K562 (cell line): Measurements from ENCODE around the gene CDC14B. TPM values are rescaled to one million over a fixed set of nuclear protein-coding genes. Genes with fewer than 3 reads are reported as not detected.

Source experiments
- AFF4 ChIP-seq: sonication (generic); formaldehyde crosslinking; IDR thresholded peaks from 2 replicates; pipeline ENCODE4 v1.8.0; 2023; ENCODE audit warnings: mild to moderate bottlenecking, missing genetic modification reagents
- ILK ChIP-seq: fragments of 450-650 bp; IDR thresholded peaks from 2 replicates; pipeline ENCODE4 v1.6.1; 2016; ENCODE audit warnings: missing genetic modification characterization, low read depth, mild to moderate bottlenecking, missing compliant biosample characterization, moderate library complexity, borderline replicate concordance
- MXI1 ChIP-seq: IDR thresholded peaks from 2 replicates; pipeline ENCODE4 v1.6.1; 2011; ENCODE audit warnings: low read depth, mild to moderate bottlenecking, improper control_type of control experiment, low read length
- NUFIP1 ChIP-seq: fragments of 450-650 bp; IDR thresholded peaks from 2 replicates; pipeline ENCODE4 v1.6.1; 2018; ENCODE audit not compliant: partially characterized antibody
- OTX1 ChIP-seq: fragments of 450-650 bp; formaldehyde crosslinking; IDR thresholded peaks from 2 replicates; pipeline ENCODE4 v1.4.0; 2022; ENCODE audit warnings: mild to moderate bottlenecking
- PRPF4 ChIP-seq: fragments of 200-400 bp; formaldehyde crosslinking; IDR thresholded peaks from one replicate; pipeline ENCODE4 v1.6.1; 2017; ENCODE audit warnings: low read length, low read depth, mild to moderate bottlenecking; ENCODE audit not compliant: insufficient read depth, poor library complexity, severe bottlenecking
- PURB ChIP-seq: sonication (generic); formaldehyde crosslinking; IDR thresholded peaks from 2 replicates; pipeline ENCODE4 v1.9.0; 2021; ENCODE audit warnings: low read depth, mild to moderate bottlenecking, missing genetic modification reagents
- SIRT6 ChIP-seq: IDR thresholded peaks from one replicate; pipeline ENCODE4 v1.6.1; 2012; ENCODE audit warnings: low read depth, mild to moderate bottlenecking, control low read depth, inconsistent platforms, low read length, moderate library complexity
- XRCC4 ChIP-seq: IDR thresholded peaks from one replicate; pipeline ENCODE4 v1.6.1; 2011; ENCODE audit not compliant: insufficient read depth, insufficient read length; ENCODE audit errors: extremely low read depth
- ZNF445 ChIP-seq: fragments of 250-450 bp; sonication (Bioruptor Pico); IDR thresholded peaks from 2 replicates; pipeline ENCODE4 v1.4.0; 2020; ENCODE audit warnings: low read depth, mild to moderate bottlenecking, moderate library complexity
- ZNF584 ChIP-seq: fragments of 200-800 bp; sonication (Bioruptor generic); IDR thresholded peaks from 2 replicates; pipeline ENCODE4 v1.6.1; 2016; ENCODE audit warnings: low read depth, mild to moderate bottlenecking, missing genetic modification characterization, missing compliant biosample characterization
- ZNF75A ChIP-seq: fragments of 450-650 bp; formaldehyde crosslinking; IDR thresholded peaks from 2 replicates; pipeline ENCODE4 v1.4.0; 2020; ENCODE audit warnings: mild to moderate bottlenecking
- polyA plus RNA-seq, 8 experiments: library from polyadenylated mRNA; depleted of rRNA in 4 of 8; stranded (reverse) in 5 of 8; unstranded in 3 of 8; fragments of >200 nt; fragmentation: Nextera tagmentation in 2 of 8; fragmentation: Illumina TruSeq in 1 of 8; extraction: Ambion mirVana in 2 of 8; extraction: Trizol in 1 of 8; gene quantifications; 2 replicates each; pipeline versions ENCODE4 v1.2.1 to v1.2.3, GENCODE V29; 2011 to 2014; ENCODE audit warnings: inconsistent platforms in 1 of 8, missing spikeins in 1 of 8
- total RNA-seq, 7 experiments: library from RNA; depleted of rRNA in 6 of 7; stranded (reverse); fragments of >200 nt in 6 of 7; fragmentation: Illumina TruSeq in 2 of 7; extraction: Trizol in 2 of 7; gene quantifications; 2 replicates each; pipeline versions ENCODE4 v1.2.1 to v1.2.3, GENCODE V29; 2011 to 2021; ENCODE audit warnings: low replicate concordance in 1 of 7
- TF ChIP-seq, protein P1 (sequence below): fragments of 450-650 bp; IDR thresholded peaks from 2 replicates; pipeline ENCODE4 v1.6.1; 2016
- TF ChIP-seq, protein P2 (sequence below): fragments of 200-800 bp; sonication (Bioruptor generic); IDR thresholded peaks from 2 replicates; pipeline ENCODE4 v1.6.1; 2016; ENCODE audit warnings: missing genetic modification characterization, missing compliant biosample characterization

Gene CDC14B
- total and polyA plus RNA-seq, 9 of the 15 experiments (the other 6 are each of a cell fraction or from before 2014, with no cell fraction given): 1.4 to 6.0 (median 3.8) TPM

GRCh38 chr9:96566498-96567202, 53.0 kb downstream of the CDC14B start (continued):
- TF ChIP-seq, protein P1, sequence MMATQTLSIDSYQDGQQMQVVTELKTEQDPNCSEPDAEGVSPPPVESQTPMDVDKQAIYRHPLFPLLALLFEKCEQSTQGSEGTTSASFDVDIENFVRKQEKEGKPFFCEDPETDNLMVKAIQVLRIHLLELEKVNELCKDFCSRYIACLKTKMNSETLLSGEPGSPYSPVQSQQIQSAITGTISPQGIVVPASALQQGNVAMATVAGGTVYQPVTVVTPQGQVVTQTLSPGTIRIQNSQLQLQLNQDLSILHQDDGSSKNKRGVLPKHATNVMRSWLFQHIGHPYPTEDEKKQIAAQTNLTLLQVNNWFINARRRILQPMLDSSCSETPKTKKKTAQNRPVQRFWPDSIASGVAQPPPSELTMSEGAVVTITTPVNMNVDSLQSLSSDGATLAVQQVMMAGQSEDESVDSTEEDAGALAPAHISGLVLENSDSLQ: no peak
- no peak for TF ChIP-seq ZNF445 (CRISPR knock-in tag)
- TF ChIP-seq PRPF4: no peak
- TF ChIP-seq, protein P2, sequence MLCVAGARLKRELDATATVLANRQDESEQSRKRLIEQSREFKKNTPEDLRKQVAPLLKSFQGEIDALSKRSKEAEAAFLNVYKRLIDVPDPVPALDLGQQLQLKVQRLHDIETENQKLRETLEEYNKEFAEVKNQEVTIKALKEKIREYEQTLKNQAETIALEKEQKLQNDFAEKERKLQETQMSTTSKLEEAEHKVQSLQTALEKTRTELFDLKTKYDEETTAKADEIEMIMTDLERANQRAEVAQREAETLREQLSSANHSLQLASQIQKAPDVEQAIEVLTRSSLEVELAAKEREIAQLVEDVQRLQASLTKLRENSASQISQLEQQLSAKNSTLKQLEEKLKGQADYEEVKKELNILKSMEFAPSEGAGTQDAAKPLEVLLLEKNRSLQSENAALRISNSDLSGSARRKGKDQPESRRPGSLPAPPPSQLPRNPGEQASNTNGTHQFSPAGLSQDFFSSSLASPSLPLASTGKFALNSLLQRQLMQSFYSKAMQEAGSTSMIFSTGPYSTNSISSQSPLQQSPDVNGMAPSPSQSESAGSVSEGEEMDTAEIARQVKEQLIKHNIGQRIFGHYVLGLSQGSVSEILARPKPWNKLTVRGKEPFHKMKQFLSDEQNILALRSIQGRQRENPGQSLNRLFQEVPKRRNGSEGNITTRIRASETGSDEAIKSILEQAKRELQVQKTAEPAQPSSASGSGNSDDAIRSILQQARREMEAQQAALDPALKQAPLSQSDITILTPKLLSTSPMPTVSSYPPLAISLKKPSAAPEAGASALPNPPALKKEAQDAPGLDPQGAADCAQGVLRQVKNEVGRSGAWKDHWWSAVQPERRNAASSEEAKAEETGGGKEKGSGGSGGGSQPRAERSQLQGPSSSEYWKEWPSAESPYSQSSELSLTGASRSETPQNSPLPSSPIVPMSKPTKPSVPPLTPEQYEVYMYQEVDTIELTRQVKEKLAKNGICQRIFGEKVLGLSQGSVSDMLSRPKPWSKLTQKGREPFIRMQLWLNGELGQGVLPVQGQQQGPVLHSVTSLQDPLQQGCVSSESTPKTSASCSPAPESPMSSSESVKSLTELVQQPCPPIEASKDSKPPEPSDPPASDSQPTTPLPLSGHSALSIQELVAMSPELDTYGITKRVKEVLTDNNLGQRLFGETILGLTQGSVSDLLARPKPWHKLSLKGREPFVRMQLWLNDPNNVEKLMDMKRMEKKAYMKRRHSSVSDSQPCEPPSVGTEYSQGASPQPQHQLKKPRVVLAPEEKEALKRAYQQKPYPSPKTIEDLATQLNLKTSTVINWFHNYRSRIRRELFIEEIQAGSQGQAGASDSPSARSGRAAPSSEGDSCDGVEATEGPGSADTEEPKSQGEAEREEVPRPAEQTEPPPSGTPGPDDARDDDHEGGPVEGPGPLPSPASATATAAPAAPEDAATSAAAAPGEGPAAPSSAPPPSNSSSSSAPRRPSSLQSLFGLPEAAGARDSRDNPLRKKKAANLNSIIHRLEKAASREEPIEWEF: no peak
- TF ChIP-seq AFF4 (CRISPR knock-in tag): no peak
- TF ChIP-seq ZNF584: no peak
- no peak for TF ChIP-seq NUFIP1
- TF ChIP-seq SIRT6: no peak
- no peak for TF ChIP-seq ILK (tag)
- TF ChIP-seq OTX1 (CRISPR knock-in tag): no peak
- TF ChIP-seq PURB: no peak
- no peak for TF ChIP-seq ZNF75A (CRISPR knock-in tag)
- peak; percentile 56; the same call in 1 of the 2 replicates for TF ChIP-seq MXI1
- TF ChIP-seq XRCC4: no peak
